T-helper 1 cell treated with Interleukin-12 subunit alpha and Interleukin-12 subunit beta and Interleukin-4 antibody, amounts not matched to agents 30 ng/mL and 1 ng/mL, for 36 hours (primary cell): Measurements from ENCODE around the gene USF2. TPM values are rescaled to one million over a fixed set of nuclear protein-coding genes. Genes with fewer than 3 reads are reported as not detected.

Experiments used
- intact Hi-C: fragments of 100-400 bp; cut with micrococcal nuclease; formaldehyde crosslinking; loops from one replicate; pipeline ENCODE4 v1.15.1; 2024
- total RNA-seq: library from RNA; stranded (reverse); gene quantifications from 2 replicates; pipeline ENCODE4 v1.2.3, GENCODE V29; 2022

USF2 gene
- total RNA-seq, 1 donor from 2014 or later, result 138 TPM

DNA sequence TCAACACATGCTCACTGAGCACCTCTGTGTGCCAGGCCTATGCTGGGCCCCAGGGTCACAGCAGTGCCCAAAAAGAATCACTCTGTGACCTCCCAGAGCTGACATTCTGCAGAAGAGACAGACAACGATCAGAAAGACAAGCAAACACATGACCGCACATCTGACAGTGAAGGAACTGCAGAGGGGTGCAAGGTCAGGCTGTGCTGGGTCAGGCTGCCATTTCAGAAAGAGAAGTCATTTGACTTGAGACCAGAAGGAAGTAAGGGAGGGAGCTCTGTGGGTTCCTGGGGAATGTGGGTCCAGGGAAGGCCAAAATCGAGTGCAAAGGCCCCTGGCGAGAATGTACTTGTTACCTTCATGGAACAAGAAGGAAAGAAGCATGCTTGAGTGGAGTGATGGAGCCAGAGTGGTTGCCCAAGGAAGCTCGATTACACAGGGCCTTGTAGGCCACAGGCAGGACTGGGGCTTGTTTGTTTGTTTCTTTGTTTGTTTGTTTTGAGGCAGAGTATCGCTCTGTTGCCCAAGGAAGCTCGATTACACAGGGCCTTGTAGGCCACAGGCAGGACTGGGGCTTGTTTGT, 48.8 kb downstream of the USF2 start:
- intact Hi-C loops, result no loop called here

DNA sequence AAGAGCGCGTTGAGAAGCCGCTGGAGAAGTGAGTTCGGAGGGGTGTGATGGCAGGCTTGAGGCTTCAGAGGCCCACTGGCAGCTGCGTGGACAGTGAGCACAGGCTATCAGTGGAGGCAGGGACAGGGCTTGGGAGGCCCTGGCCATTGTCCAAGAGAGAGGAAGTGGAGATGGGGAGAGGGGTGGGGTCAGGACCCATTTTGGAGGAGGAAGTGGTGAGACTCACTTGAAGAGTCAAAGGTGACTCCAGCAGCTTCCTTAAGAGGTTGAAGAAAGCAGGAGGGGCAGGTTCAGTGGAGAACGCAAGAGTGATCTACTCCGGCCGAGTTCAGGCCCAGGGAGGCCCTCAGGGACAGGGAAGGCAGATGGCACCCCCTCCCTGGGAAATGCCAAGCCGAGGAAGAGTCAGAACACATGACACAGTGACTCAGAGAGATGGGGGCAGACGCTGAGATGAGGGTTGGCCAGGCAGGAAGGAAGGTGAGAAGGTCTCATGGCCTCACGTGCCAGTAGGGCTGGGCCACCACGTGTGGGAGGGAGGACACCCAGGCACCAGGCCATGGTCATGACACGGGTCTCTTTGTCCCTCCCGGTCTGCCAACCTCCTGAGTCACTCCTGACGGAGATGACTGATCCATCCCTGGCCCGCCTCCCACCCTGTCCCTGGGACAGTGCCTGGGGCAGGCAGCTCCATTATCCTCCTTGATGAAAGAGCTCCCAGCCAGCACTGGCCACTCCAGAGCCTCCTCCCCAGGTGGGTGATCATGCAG, 50.1 kb downstream of the USF2 start:
- intact Hi-C loops, result no loop called here

DNA sequence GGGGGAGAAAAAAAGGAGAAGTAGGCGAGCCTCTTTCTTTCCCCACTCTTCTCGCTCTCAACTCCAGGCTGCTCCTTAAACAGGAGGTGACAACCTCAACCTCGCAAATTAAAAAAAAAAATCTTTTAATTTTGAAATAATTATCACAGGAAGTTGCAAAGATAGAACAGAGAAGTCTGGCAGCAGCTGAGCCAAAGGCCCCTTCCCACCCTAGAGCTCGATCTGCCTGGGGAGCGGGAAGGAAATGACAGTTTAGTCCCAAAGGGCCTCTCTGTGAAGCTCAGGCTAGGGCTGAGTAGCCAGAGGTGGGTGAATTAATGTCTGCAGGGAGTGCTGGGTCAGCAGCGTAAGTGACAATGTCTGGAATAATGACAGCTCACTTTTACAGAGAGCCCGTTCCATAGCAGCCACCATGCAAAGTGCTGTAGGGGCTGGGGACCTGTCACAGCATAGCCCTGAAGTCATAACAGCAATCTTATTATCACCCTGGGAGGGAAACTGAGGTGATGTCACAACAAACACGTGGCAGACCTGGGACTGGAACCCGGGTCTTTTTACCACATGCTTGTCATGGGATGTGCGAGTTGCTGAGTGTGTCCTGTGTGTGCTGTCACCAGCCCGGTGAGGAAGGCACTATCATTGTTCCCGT, 51.4 kb downstream of the USF2 start:
- intact Hi-C loops, result no loop called here

DNA sequence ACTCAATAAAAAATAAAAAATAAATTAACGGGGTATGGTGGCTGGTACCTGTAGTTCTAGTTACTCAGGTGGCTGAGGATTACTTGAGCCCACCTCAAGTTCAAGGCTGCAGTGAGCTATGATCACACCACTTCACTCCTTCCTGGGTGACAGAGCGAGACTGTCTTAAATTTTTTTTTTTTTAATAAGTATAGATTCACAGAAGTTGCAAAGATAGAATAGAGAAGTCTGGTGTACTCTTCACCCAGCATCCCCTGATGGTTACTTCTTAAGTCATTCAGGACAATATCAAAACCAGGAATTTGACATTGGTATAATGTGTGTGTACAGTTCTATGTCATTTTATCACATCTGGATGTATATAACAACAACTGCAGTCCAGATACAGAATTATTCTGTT, 52.5 kb downstream of the USF2 start:
- intact Hi-C loops, result no loop called here

DNA sequence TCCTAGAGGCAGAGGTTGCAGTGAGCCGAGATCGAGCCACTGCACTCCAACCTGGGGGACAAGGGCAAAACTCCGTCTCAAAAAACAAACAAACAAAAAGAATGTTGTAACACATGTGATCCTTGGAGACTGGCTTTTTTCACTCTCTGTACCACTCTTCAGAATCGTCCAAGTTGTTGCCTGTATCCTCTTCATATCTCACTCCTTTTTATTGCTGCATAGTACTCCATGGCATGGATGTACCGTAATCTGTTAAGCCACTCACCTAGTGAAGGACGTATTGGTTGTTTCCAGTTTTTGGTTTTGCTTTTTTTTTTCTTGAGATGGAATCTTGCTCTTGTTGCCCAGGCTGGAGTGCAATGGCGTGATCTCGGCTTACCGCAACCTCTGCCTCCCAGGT, 53.3 kb downstream of the USF2 start:
- intact Hi-C loops, result no loop called here

DNA sequence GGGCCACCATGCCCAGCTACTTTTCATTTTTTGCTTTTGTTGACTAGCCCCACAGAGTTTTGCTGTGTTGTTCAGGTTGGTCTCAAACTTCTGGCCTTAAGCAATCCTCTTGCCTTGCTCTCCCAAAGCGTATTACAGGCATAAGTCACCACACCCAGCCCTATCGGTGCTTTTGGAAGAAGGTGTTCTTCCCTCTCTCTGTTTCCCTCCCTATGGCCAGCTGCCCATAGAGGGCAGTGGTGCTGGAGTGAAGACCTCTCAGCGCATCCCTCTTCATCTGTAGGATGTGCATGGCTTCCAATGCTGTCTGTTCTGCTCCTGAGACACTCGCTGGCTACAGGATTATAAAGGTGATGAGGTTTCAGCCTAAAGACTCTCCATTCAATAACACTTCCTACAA, 58.9 kb downstream of the USF2 start:
- intact Hi-C loops, result no loop called here

DNA sequence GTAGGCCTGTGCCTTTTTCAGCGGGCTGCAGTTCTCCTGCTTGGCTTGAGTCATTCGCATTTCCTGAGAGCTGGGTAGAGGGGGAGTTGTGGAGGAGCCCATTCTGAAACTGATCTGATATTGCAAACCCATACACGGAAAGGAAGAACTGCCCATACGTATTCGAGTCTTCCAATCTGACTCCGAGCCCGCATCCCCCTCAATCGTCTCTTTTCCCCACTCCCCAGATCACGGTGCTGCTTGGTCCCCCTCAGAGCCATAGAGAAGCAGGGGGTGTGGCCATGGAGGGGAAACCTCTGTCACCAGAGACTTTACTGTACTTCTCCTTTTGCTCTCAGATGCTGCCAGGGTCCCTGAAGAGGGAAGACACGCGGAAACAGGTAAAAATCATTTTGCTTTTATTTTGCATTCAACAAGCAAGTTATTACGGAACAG, 60.1 kb downstream of the USF2 start, which contains the start of gene CD22:
CD22 (plus strand) TSS at position 337 of the 435 bp plus-strand sequence. CDS start 2,854 bp downstream, outside the sequence.
- intact Hi-C loops, result no loop called here

DNA sequence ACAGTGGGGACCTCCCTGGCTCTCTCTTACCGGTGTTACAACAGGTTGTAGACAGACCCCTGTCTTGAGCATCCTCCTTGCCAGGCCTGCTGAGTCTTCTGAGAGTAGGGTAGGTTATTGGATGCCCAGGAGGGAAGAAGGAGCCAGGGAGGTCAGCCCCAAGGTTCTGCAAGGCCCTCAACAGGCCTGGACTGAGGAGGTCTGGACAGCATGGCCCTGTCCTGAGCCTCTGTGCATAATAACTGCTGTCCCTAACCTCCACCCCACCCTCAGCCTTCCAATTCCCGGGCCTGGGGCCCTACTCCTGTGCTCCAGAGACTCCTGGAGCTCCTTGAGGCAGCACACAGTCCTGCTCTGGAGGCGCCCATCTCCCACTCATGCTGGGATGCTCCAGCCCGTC, 60.6 kb downstream of the USF2 start:
- intact Hi-C loops, result no loop called here

Other genes with a start within 250 kb of the USF2 start
- 0.24 and 0.69 TPM in 2 replicates for gene SCN1B, start 238.5 kb upstream of the USF2 start, total RNA-seq
- gene HPN, start 227.2 kb upstream of the USF2 start, total RNA-seq, result not detected in 2 replicates
- not detected in 2 replicates for gene FXYD3, start 153.1 kb upstream of the USF2 start, total RNA-seq
- 0.12 and 0.27 TPM in 2 replicates for gene LGI4, start 133.9 kb upstream of the USF2 start, total RNA-seq
- gene FXYD1, start 130.1 kb upstream of the USF2 start, total RNA-seq, result not detected in 2 replicates
- gene FXYD7, start 125.7 kb upstream of the USF2 start, total RNA-seq, result 1.6 and 2.2 TPM in 2 replicates
- gene FXYD5, start 114.2 kb upstream of the USF2 start, total RNA-seq, result 350 and 365 TPM in 2 replicates
- gene FAM187B, start 40.2 kb upstream of the USF2 start, total RNA-seq, result not detected in 2 replicates
- 4.5 and 5.6 TPM in 2 replicates for gene LSR, start 20.0 kb upstream of the USF2 start, total RNA-seq
- gene HAMP, start 13.6 kb downstream of the USF2 start, total RNA-seq, result 0.51 and 0.54 TPM in 2 replicates
- 0.32 TPM in 1 of 2 replicates, not detected in the other for gene MAG, start 23.2 kb downstream of the USF2 start, total RNA-seq
- gene CD22, start 60.2 kb downstream of the USF2 start, total RNA-seq, result 2.4 and 3.2 TPM in 2 replicates
- gene FFAR1, start 78.9 kb downstream of the USF2 start, total RNA-seq, result 0.07 and 0.17 TPM in 2 replicates
- gene FFAR3, start 89.5 kb downstream of the USF2 start, total RNA-seq, result 0.17 and 0.25 TPM in 2 replicates
- 0.17 and 0.27 TPM in 2 replicates for gene GPR42, start 102.1 kb downstream of the USF2 start, total RNA-seq
- not detected in 2 replicates for gene FFAR2, start 179.3 kb downstream of the USF2 start, total RNA-seq
- not detected in 2 replicates for gene KRTDAP, start 221.5 kb downstream of the USF2 start, total RNA-seq
- gene DMKN, start 244.7 kb downstream of the USF2 start, total RNA-seq, result not detected in 2 replicates